Measurements from ENCODE around the gene PROCA1. TPM values are rescaled to one million over a fixed set of nuclear protein-coding genes. Genes with fewer than 3 reads are reported as not detected.

The PROCA1 gene
- total RNA-seq, 1 donor from 2014 or later: 12.5 TPM

GRCh38 chr17:28758411-28759121, 46.9 kb upstream of the PROCA1 start:
- Histone ChIP-seq H3K27me3 (no peaks in the 10 kb centered on the region), H2AFZ (replicated peaks) (no peak overlapping the region), H3K36me3 (no peaks in the 10 kb centered on the region), H3F3A (ENCODE audit: low read depth) (peaks cover 36% of the 10 kb centered on the region), H3K4me2 (no peak overlapping the region), H4K20me1 (ENCODE audit: low read depth) (peaks cover 57% of the 10 kb centered on the region), H3K27ac (no peak overlapping the region), H3K4me1 (peaks cover 21% of the 10 kb centered on the region), H3K79me2 (ENCODE audit: low read depth) (peaks cover 27% of the 10 kb centered on the region), H3K4me3 (no peak overlapping the region), H3K9ac (no peak overlapping the region), H3K9me3 (ENCODE audit: low read depth) (no peaks in the 10 kb centered on the region)
- Mint-ChIP-seq H3K4me1 (peaks cover 29% of the 10 kb centered on the region), H3K27me3 (ENCODE audit: insufficient read depth, low read depth) (peaks cover 3% of the 10 kb centered on the region), H3K9me3 (no peaks in the 10 kb centered on the region), H3K4me3 (peak overlapping the region; percentile 21), H3K36me3 (peaks cover 22% of the 10 kb centered on the region), H3K27ac (no peak overlapping the region)
- TF ChIP-seq EZH2phosphoT487 (IDR thresholded peaks at IDR 0.05): no peak
- TF ChIP-seq EZH2 (IDR thresholded peaks at IDR 0.05): no peak
- no peak for TF ChIP-seq CTCF (IDR thresholded peaks at IDR 0.05)
- no peak for DNase-seq (ENCODE audit: low spot score)

- TF ChIP-seq EZH2 (IDR thresholded peaks at IDR 0.05) (no peak), EZH2phosphoT487 (IDR thresholded peaks at IDR 0.05) (no peak), CTCF (IDR thresholded peaks at IDR 0.05) (no peak)
- Histone ChIP-seq H3K36me3 (no peaks in the 10 kb centered on the region), H3K9me3 (ENCODE audit: low read depth) (no peaks in the 10 kb centered on the region), H3K9ac (no peak overlapping the region), H3F3A (ENCODE audit: low read depth) (peaks cover 32% of the 10 kb centered on the region), H3K79me2 (ENCODE audit: low read depth) (peaks cover 20% of the 10 kb centered on the region), H3K4me3 (no peak overlapping the region), H3K27ac (no peak overlapping the region), H3K27me3 (no peaks in the 10 kb centered on the region), H2AFZ (replicated peaks) (no peak overlapping the region), H4K20me1 (ENCODE audit: low read depth) (peaks cover 38% of the 10 kb centered on the region), H3K4me2 (no peak overlapping the region), H3K4me1 (peaks cover 10% of the 10 kb centered on the region)
- H3K4me3 Mint-ChIP-seq: no peak overlapping the region
- no peak for DNase-seq (ENCODE audit: low spot score)
- no peak overlapping the region for H3K27ac Mint-ChIP-seq
- peaks cover 27% of the 10 kb centered on the region for H3K36me3 Mint-ChIP-seq
- peaks cover 3% of the 10 kb centered on the region for H3K27me3 Mint-ChIP-seq (ENCODE audit: insufficient read depth, low read depth)
- H3K9me3 Mint-ChIP-seq: no peaks in the 10 kb centered on the region
- H3K4me1 Mint-ChIP-seq: peaks cover 17% of the 10 kb centered on the region
These were observed 44.5 kb upstream of the PROCA1 start for GRCh38 chr17:28756049-28756804.

GRCh38 chr17:28755486-28755885, 43.8 kb upstream of the PROCA1 start:
- TF ChIP-seq EZH2phosphoT487 (IDR thresholded peaks at IDR 0.05): no peak
- no peak for TF ChIP-seq EZH2 (IDR thresholded peaks at IDR 0.05)
- TF ChIP-seq CTCF (IDR thresholded peaks at IDR 0.05): no peak
- Mint-ChIP-seq H3K4me1 (peaks cover 12% of the 10 kb centered on the region), H3K36me3 (peaks cover 27% of the 10 kb centered on the region), H3K27ac (no peak overlapping the region), H3K27me3 (ENCODE audit: insufficient read depth, low read depth) (peaks cover 3% of the 10 kb centered on the region), H3K9me3 (no peaks in the 10 kb centered on the region), H3K4me3 (no peak overlapping the region)
- Histone ChIP-seq H3K9ac (no peak overlapping the region), H3K4me1 (peaks cover 2% of the 10 kb centered on the region), H3K36me3 (peaks cover 5% of the 10 kb centered on the region), H3K4me3 (no peak overlapping the region), H2AFZ (replicated peaks) (no peak overlapping the region), H3K27me3 (no peaks in the 10 kb centered on the region), H3K9me3 (ENCODE audit: low read depth) (no peaks in the 10 kb centered on the region), H3K79me2 (ENCODE audit: low read depth) (peaks cover 25% of the 10 kb centered on the region), H4K20me1 (ENCODE audit: low read depth) (peaks cover 35% of the 10 kb centered on the region), H3K27ac (no peak overlapping the region), H3K4me2 (no peak overlapping the region), H3F3A (ENCODE audit: low read depth) (peaks cover 30% of the 10 kb centered on the region)
- no peak for DNase-seq (ENCODE audit: low spot score)
